ENCODE results near the gene CNKSR1. TPM values are rescaled to one million over a fixed set of nuclear protein-coding genes. Genes with fewer than 3 reads are reported as not detected.

Gene CNKSR1
- not detected in 2 replicates for total RNA-seq

DNA sequence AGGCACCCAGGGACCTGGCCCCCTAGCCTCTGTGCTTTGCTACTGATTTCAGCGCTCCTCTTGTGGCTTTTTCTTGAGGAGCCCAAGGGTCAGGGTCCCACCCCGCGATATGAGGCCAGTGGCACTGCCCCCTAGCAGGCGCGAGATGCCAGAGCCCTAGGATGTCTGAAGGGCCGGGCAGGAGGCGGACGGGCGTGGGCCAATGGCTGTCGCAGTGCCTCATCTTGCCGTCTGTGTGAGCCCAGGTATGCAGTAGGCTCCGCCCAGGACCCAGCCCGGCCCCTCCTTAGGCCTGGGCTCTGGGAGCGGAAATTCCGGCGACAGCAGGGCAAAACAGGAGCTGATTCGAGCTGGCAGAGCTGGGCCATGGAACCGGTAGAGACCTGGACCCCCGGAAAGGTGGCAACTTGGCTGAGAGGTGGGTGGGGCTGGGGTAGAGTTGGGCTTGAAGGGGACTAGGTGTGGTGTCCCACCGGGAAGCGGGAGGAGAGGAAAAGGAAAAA is at the start of gene CNKSR1:
CNKSR1 (plus strand) TSS at position 310 of the 503 bp plus-strand sequence; CDS start at position 367, 57 bp downstream.

GRCh38 chr1:26158908-26159742 is 18.2 kb upstream of the CNKSR1 start, which contains the start of gene FAM110D:
FAM110D (plus strand) TSS chr1:26159079; CDS start chr1:26161292, 2,213 bp downstream.

GRCh38 chr1:26168410-26169197 is 8.7 kb upstream of the CNKSR1 start, which contains the start of gene C1orf232:
C1orf232 (minus strand) TSS chr1:26168963; CDS start chr1:26168499, 464 bp downstream.

GRCh38 chr1:26169669-26170471 is 7.4 kb upstream of the CNKSR1 start, which contains the start of gene ZNF593:
ZNF593 (plus strand) TSS chr1:26169908; CDS start chr1:26169984, 76 bp downstream.

GRCh38 chr1:26171084-26172072 is 5.9 kb upstream of the CNKSR1 start, which contains the start of gene ZNF593OS:
ZNF593OS (minus strand) TSS chr1:26171832; CDS start chr1:26171661, 171 bp downstream.

DNA sequence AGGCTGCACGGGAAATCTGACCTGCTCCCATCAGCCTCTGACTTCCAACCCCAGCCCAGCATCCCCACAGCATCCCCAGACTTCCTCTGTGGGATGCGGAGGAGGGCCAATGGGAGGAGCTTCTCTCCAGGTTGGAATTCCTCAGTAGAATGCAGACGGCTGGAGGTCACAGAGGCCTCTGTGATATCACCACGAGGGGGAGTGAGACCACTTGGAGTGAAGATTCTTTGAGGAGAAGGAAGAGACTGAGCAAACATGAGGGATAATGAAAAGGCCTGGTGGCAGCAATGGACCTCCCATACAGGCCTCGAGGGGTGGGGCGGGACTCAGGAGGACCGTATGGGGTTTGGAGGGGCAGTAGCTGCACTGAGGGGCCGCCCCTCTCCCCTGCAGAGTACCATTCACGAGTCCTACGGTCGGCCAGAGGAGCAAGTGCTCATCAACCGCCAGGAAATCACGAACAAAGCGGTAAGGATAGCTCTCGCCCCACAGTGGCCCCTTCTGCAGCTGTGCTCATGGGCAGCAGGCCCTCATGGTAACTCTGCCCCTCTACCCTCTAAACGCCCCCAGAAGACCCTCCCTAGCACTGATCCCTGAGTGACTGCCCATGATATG is 13.2 kb downstream of the CNKSR1 start, which contains the start of gene CATSPER4:
CATSPER4 (plus strand) TSS at position 230 of the 615 bp plus-strand sequence; CDS start at position 256, 26 bp downstream.

GRCh38 chr1:26233903-26234643 is 56.8 kb downstream of the CNKSR1 start, which contains the start of gene CEP85:
CEP85 (plus strand) TSS chr1:26234200; CDS start chr1:26239784, 5,584 bp downstream.

Other genes starting within 250 kb of the CNKSR1 start
- gene PAFAH2, start 179.4 kb upstream of the CNKSR1 start, total RNA-seq, result 9.1 and 31.7 TPM in 2 replicates
- 1.3 and 2.3 TPM in 2 replicates for gene EXTL1, start 155.7 kb upstream of the CNKSR1 start, total RNA-seq
- gene SLC30A2, start 131.4 kb upstream of the CNKSR1 start, total RNA-seq, result not detected in 2 replicates
- gene TRIM63, start 109.9 kb upstream of the CNKSR1 start, total RNA-seq, result not detected in 2 replicates
- gene PDIK1L, start 65.7 kb upstream of the CNKSR1 start, total RNA-seq, result 4.1 and 6.5 TPM in 2 replicates
- not detected in 2 replicates for gene FAM110D, start 18.4 kb upstream of the CNKSR1 start, total RNA-seq
- gene C1orf232, start 8.5 kb upstream of the CNKSR1 start, total RNA-seq, result not detected in 2 replicates
- 18.2 and 19.1 TPM in 2 replicates for gene ZNF593, start 7.6 kb upstream of the CNKSR1 start, total RNA-seq
- not detected in 2 replicates for gene ZNF593OS, start 5.7 kb upstream of the CNKSR1 start, total RNA-seq
- gene CATSPER4, start 13.1 kb downstream of the CNKSR1 start, total RNA-seq, result not detected in 2 replicates
- 6.0 and 8.4 TPM in 2 replicates for gene CEP85, start 56.7 kb downstream of the CNKSR1 start, total RNA-seq
- 18.7 and 25.0 TPM in 2 replicates for gene SH3BGRL3, start 102.6 kb downstream of the CNKSR1 start, total RNA-seq
- 3.6 and 5.7 TPM in 2 replicates for gene UBXN11, start 129.1 kb downstream of the CNKSR1 start, total RNA-seq
- gene CD52, start 140.5 kb downstream of the CNKSR1 start, total RNA-seq, result not detected in 2 replicates
- not detected in 2 replicates for gene CRYBG2, start 176.6 kb downstream of the CNKSR1 start, total RNA-seq
- not detected in 2 replicates for gene ZNF683, start 195.3 kb downstream of the CNKSR1 start, total RNA-seq
- gene LIN28A, start 233.3 kb downstream of the CNKSR1 start, total RNA-seq, result not detected in 2 replicates